ENCODE data around the gene CSTPP1. TPM values are rescaled to one million over a fixed set of nuclear protein-coding genes. Genes with fewer than 3 reads are reported as not detected.

CSTPP1 gene
- total RNA-seq, 1 donor from 2014 or later: 31.5 TPM

DNA sequence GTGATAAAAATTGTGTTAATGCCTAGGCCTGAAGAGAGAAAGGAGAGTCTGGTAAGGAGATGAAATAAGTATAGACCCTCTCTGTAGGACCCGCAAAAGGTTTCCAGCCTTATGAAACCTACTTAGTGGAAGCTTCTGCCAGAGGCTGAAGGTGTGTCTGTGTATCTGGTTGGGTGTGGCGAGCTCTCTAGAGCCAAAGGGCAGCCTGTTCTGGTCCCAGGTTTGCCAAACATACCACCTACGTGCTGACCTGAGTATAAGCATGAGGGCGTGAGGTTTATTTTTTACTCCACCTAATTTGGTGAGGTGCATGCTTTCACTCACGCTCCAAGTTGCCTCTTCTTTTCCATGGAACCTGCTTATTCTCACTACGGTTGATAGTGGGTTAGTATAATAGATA, 5.6 kb downstream of the CSTPP1 start:
- no peaks in the 10 kb centered on the region for H3K36me3 ChIP-seq (ENCODE audit: control insufficient read depth, insufficient read depth, low read length)
- H3K4me3 ChIP-seq (ENCODE audit: low read depth, low read length): no peak overlapping the region
- no peak for DNase-seq (ENCODE audit: low read depth)
- TF ChIP-seq, protein P1, sequence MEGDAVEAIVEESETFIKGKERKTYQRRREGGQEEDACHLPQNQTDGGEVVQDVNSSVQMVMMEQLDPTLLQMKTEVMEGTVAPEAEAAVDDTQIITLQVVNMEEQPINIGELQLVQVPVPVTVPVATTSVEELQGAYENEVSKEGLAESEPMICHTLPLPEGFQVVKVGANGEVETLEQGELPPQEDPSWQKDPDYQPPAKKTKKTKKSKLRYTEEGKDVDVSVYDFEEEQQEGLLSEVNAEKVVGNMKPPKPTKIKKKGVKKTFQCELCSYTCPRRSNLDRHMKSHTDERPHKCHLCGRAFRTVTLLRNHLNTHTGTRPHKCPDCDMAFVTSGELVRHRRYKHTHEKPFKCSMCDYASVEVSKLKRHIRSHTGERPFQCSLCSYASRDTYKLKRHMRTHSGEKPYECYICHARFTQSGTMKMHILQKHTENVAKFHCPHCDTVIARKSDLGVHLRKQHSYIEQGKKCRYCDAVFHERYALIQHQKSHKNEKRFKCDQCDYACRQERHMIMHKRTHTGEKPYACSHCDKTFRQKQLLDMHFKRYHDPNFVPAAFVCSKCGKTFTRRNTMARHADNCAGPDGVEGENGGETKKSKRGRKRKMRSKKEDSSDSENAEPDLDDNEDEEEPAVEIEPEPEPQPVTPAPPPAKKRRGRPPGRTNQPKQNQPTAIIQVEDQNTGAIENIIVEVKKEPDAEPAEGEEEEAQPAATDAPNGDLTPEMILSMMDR (IDR thresholded peaks at IDR 0.05; ENCODE audit: insufficient read depth, low read length, poor library complexity, severe bottlenecking): no peak
- H3K27me3 ChIP-seq (ENCODE audit: control insufficient read depth, insufficient read depth, low read length): no peaks in the 10 kb centered on the region

DNA sequence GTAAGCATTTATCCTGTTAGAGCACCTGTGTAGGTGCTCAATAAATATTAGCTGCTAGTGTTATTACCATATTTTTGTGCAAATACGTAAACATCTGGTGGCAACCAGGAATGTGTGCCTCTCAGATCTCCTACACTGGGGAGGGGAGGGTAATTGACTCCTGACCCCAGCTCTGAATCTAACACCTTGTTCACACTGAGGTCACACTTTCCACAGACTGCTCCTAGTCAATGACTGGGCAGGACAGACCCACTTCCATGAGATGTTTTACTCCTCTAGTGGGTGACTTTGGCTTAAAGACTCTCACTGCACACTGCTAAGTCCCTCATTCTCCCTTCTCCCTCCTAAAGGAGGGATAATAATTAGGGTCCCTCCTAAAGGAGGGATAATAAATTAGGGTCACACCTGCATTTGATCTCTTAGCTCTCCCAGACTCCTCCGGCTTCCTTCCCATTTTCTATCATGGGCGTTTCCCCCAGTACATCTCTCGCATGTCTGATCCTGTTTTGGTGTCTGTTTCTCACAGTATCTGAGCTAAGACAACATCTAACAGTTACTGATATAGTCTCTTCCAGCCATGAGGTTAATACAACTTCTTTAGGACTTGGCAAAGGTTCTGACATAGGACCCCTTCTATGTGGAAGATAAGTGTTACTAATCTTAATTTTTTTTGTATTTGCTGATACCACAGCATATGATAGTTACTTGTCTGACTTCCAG, 8.0 kb downstream of the CSTPP1 start:
- DNase-seq (ENCODE audit: low read depth): no peak
- TF ChIP-seq, protein P1 (IDR thresholded peaks at IDR 0.05; ENCODE audit: insufficient read depth, low read length, poor library complexity, severe bottlenecking): no peak

DNA sequence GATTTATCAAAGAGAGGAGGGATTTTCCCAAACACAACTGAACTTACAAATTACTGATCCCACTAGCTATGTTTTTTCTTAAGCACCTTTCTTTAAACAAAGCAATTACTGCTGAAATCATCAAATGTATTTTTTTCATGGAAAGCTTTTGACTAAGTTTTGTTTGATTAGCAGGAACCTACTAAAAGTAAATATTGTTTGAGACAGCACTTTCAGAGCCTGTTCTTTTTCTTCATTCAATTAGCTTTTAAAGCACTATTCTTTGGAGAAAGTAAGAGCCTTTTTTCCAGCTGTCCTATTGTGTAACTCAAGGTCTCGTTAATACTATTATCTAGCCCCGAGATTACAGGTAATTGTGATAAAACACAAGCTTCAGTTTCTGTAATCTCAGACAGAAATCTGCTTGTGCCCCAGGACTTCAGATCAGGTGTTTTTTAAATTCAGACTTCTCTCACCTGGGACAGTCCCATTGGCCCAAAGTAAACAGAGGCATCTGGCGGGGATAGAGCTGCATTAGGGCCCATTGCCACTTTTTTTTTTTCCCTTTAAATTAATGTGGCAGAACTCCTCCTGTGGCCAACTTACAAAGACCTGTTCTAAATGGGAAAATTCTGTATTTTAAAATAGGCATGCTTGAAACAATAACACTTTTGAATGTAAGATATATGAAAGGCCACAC, 11.0 kb downstream of the CSTPP1 start:
- Histone ChIP-seq H3K27me3 (ENCODE audit: control insufficient read depth, insufficient read depth, low read length) (no peaks in the 10 kb centered on the region), H3K4me3 (ENCODE audit: low read depth, low read length) (no peak overlapping the region), H3K36me3 (ENCODE audit: control insufficient read depth, insufficient read depth, low read length) (no peaks in the 10 kb centered on the region)
- TF ChIP-seq, protein P1 (IDR thresholded peaks at IDR 0.05; ENCODE audit: insufficient read depth, low read length, poor library complexity, severe bottlenecking): no peak
- DNase-seq (ENCODE audit: low read depth): no peak

More for the DNA sequence above, 8.0 kb downstream of the CSTPP1 start:
- Histone ChIP-seq H3K36me3 (ENCODE audit: control insufficient read depth, insufficient read depth, low read length) (no peaks in the 10 kb centered on the region), H3K4me3 (ENCODE audit: low read depth, low read length) (no peak overlapping the region), H3K27me3 (ENCODE audit: control insufficient read depth, insufficient read depth, low read length) (no peaks in the 10 kb centered on the region)

DNA sequence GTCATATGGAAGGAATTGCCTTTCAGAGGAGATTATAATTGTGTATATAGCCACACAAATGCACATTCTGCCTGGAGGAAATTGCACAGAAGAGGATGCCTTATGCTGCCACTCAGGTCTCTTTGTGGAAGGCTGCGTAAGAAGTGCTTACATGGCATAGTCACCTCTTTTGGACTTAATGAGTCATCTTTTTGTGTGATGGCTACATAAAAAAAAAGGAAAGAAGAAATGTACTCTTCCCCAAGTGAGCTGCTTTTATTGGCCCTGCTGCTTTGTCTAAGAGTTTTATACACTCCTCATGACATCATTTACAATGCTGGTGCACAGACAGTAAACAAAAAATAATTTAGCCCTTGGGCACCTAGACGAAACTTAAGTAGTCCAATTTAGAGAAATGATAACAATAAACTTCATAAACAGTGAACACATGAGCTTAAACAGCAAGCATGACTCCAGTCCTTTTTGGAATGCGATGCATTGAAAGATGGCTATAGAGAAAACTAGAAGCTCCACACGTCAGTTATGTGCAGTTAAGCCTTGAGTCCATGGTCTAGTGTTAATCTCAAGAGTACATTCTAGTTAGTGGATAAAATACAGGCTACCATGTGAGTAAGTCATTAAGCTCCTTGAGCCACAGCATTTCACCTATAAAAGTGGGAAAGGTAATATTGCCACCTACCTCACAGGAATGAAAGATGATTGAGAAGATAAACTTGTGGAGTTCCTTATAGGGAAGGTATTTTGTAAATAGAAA, 12.0 kb downstream of the CSTPP1 start:
- H3K4me3 ChIP-seq (ENCODE audit: low read depth, low read length): no peak overlapping the region
- DNase-seq (ENCODE audit: low read depth): peak; percentile 54
- TF ChIP-seq, protein P1 (IDR thresholded peaks at IDR 0.05; ENCODE audit: insufficient read depth, low read length, poor library complexity, severe bottlenecking): no peak

DNA sequence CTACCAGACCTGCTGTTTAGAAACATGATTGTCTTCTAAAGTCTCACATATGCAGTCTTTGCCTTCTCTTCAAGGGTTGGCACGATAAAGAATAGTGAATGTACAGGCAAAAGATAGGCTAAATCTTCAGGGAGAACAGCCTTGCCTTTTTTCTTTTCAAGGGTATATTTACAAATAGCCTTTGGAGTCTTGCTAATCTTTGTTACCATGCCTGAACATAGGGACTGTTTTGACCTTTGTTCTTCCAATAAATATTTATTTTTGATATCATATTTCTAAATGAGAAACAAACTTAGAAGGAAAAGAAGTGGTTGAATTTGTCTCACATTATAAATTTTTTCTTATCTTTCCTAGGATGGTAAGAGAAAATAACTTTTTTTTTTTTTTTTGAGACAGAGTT, 12.7 kb downstream of the CSTPP1 start:
- Histone ChIP-seq H3K36me3 (ENCODE audit: control insufficient read depth, insufficient read depth, low read length) (no peaks in the 10 kb centered on the region), H3K4me3 (ENCODE audit: low read depth, low read length) (no peak overlapping the region), H3K27me3 (ENCODE audit: control insufficient read depth, insufficient read depth, low read length) (no peaks in the 10 kb centered on the region)
- DNase-seq (ENCODE audit: low read depth): no peak
- TF ChIP-seq, protein P1 (IDR thresholded peaks at IDR 0.05; ENCODE audit: insufficient read depth, low read length, poor library complexity, severe bottlenecking): no peak

More for the DNA sequence above, 12.0 kb downstream of the CSTPP1 start:
- Histone ChIP-seq H3K36me3 (ENCODE audit: control insufficient read depth, insufficient read depth, low read length) (no peaks in the 10 kb centered on the region), H3K27me3 (ENCODE audit: control insufficient read depth, insufficient read depth, low read length) (no peaks in the 10 kb centered on the region)

Data from kidney epithelial cell (primary cell).